WTC11 (cell line): ENCODE measurements around the gene NELL2. TPM values are rescaled to one million over a fixed set of nuclear protein-coding genes. Genes with fewer than 3 reads are reported as not detected.
A peak's percentile ranks its signal among the peaks of the same experiment; 100 is the strongest.

Source experiments
- ATAC-seq: fragments of 200-7000 bp; cut with Tn5 transposase; 2 replicates; pipeline ENCODE4 v1.10.0; 2021; ENCODE audit warnings: mild to moderate bottlenecking, moderate library complexity
- CTCF ChIA-PET: fragments of 300-600 bp; sonication (Branson Sonifier 250); formaldehyde crosslinking; loops from one replicate; lab custom pipeline; 2021; ENCODE audit warnings: antibody characterized with exemption; lab: Charles Lee
- POLR2A ChIA-PET: fragments of 350-600 bp; sonication (Branson Sonifier 250); formaldehyde crosslinking; loops from one replicate; lab custom pipeline; 2021; ENCODE audit warnings: antibody characterized with exemption; lab: Charles Lee
- DNase-seq: peaks from one replicate; pipeline ENCODE4 v3.0.0; 2021; ENCODE audit warnings: low spot score
- H3K27ac Mint-ChIP-seq: 2 replicates; pipeline ENCODE4 v1.8.0; 2021; ENCODE audit warnings: mixed read lengths
- H3K27me3 Mint-ChIP-seq: 2 replicates; pipeline ENCODE4 v1.8.0; 2021; ENCODE audit warnings: low read depth, mild to moderate bottlenecking, moderate library complexity, mixed read lengths
- H3K36me3 Mint-ChIP-seq: 2 replicates; pipeline ENCODE4 v1.8.0; 2021; ENCODE audit warnings: mixed read lengths
- H3K4me1 Mint-ChIP-seq: 2 replicates; pipeline ENCODE4 v1.8.0; 2022; ENCODE audit warnings: mixed read lengths
- H3K4me3 Mint-ChIP-seq: 2 replicates; pipeline ENCODE4 v1.8.0; 2021; ENCODE audit warnings: mild to moderate bottlenecking, moderate library complexity, mixed read lengths
- H3K9me3 Mint-ChIP-seq: 2 replicates; pipeline ENCODE4 v1.8.0; 2021; ENCODE audit warnings: mixed read lengths
- ARID4B ChIP-seq: sonication (generic); formaldehyde crosslinking; IDR thresholded peaks from 2 replicates; pipeline ENCODE4 v1.8.0; 2023; ENCODE audit warnings: missing genetic modification reagents, mild to moderate bottlenecking, borderline replicate concordance
- EMX1 ChIP-seq: fragments of 250-450 bp; sonication (Bioruptor Pico); IDR thresholded peaks from 2 replicates; pipeline ENCODE4 v1.8.0; 2021; ENCODE audit warnings: mild to moderate bottlenecking
- FOXK1 ChIP-seq: sonication (generic); formaldehyde crosslinking; IDR thresholded peaks from 2 replicates; pipeline ENCODE4 v1.8.0; 2022; ENCODE audit warnings: mild to moderate bottlenecking, moderate library complexity, missing genetic modification reagents
- GTF2I ChIP-seq: fragments of 250-450 bp; sonication (Bioruptor Pico); conservative IDR thresholded peaks from 2 replicates; pipeline ENCODE4 v1.4.0; 2021; ENCODE audit warnings: mild to moderate bottlenecking
- PREB ChIP-seq: sonication (generic); formaldehyde crosslinking; IDR thresholded peaks from 2 replicates; pipeline ENCODE4 v1.8.1; 2022; ENCODE audit warnings: mild to moderate bottlenecking, missing genetic modification reagents, moderate library complexity, borderline replicate concordance
- SP1 ChIP-seq: sonication (generic); formaldehyde crosslinking; conservative IDR thresholded peaks from 2 replicates; pipeline ENCODE4 v1.8.1; 2022; ENCODE audit warnings: missing genetic modification reagents
- total RNA-seq: library from RNA; stranded (reverse); gene quantifications from 3 replicates; pipeline ENCODE4 v1.2.3, GENCODE V29; 2021
- TF ChIP-seq, protein P1 (sequence below): sonication (generic); formaldehyde crosslinking; IDR thresholded peaks from 2 replicates; pipeline ENCODE4 v1.8.1; 2023; ENCODE audit warnings: mild to moderate bottlenecking, missing genetic modification reagents, borderline replicate concordance
- TF ChIP-seq, protein P2 (sequence below): fragments of 250-450 bp; sonication (Bioruptor Pico); IDR thresholded peaks from 2 replicates; pipeline ENCODE4 v1.9.0; 2021; ENCODE audit warnings: mild to moderate bottlenecking, borderline replicate concordance
- TF ChIP-seq, protein P3 (sequence below): sonication (generic); formaldehyde crosslinking; IDR thresholded peaks from 2 replicates; pipeline ENCODE4 v1.8.1; 2023; ENCODE audit warnings: mild to moderate bottlenecking, missing genetic modification reagents
- TF ChIP-seq, protein P4 (sequence below): sonication (generic); formaldehyde crosslinking; IDR thresholded peaks from 2 replicates; pipeline ENCODE4 v1.8.0; 2022; ENCODE audit warnings: mild to moderate bottlenecking, missing genetic modification reagents
- TF ChIP-seq, protein P5 (sequence below): sonication (generic); formaldehyde crosslinking; conservative IDR thresholded peaks from 2 replicates; pipeline ENCODE4 v1.8.1; 2022; ENCODE audit warnings: mild to moderate bottlenecking, missing genetic modification reagents

Gene NELL2
- total RNA-seq, 1 experiment from 2014 or later: 37.4 TPM

DNA sequence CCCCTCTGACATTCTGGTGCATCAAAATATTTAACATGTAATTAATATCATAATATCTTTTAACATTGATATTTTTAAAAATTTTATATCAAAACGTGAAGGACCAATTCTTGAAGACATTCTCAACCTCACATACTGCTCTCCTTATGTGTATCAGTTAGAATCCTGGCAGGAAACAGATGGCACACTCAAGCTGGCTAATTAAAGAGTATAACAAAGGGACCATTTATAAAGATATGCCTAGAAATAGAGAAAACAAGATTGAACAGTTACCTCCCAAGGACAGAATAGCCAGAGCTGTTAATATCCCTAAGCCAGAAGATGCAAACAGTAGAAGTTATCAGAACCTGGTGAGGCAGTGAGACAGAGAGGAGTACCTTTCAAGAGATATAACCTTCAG, 368.7 kb downstream of the NELL2 start:
- no peak overlapping the region for H3K27ac Mint-ChIP-seq
- ChIA-PET POLR2A (no interaction called here), CTCF (interaction anchor here (0.8 to 1.2 kb wide), 2 partner anchors 10 kb away, joined by 3 to 5 read pairs; no protein-coding TSS in a partner anchor)
- H3K4me3 Mint-ChIP-seq: no peak overlapping the region
- no peaks in the 10 kb centered on the region for H3K36me3 Mint-ChIP-seq
- H3K27me3 Mint-ChIP-seq: no peaks in the 10 kb centered on the region
- peaks cover under 1% of the 10 kb centered on the region; the same call in 1 of the 2 replicates for H3K9me3 Mint-ChIP-seq
- TF ChIP-seq FOXK1 (CRISPR knock-in tag) (no peak), GTF2I (CRISPR knock-in tag) (no peak)
- DNase-seq (no peak), ATAC-seq (no peak)
- peaks cover 4% of the 10 kb centered on the region; the same call in 1 of the 2 replicates for H3K4me1 Mint-ChIP-seq

DNA sequence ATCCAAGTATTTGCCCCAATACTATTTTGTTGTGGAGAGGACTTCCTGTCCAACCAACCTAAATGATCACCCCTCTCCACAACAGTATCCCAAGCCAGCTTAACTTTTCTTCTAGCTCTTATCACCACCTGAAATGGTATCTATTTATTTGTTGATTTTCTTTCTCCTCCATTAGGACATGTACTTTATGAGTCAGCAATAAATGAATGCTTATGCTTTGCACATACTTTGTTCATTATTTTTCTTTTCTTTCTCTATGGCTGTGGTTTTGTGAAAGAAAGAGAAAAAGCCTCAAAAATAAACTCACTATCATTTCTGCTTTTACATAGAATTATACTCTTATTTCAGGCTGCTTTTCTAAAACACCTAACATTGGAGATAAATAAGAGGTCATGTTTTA, 371.3 kb downstream of the NELL2 start:
- ATAC-seq (no peak), DNase-seq (no peak)
- Mint-ChIP-seq H3K36me3 (peaks cover 12% of the 10 kb centered on the region), H3K27me3 (no peaks in the 10 kb centered on the region), H3K4me3 (no peak overlapping the region), H3K9me3 (peaks cover 18% of the 10 kb centered on the region), H3K4me1 (peaks cover 4% of the 10 kb centered on the region; the same call in 1 of the 2 replicates), H3K27ac (no peak overlapping the region)
- POLR2A ChIA-PET: no interaction called here
- CTCF ChIA-PET: no interaction called here
- TF ChIP-seq, protein P1, sequence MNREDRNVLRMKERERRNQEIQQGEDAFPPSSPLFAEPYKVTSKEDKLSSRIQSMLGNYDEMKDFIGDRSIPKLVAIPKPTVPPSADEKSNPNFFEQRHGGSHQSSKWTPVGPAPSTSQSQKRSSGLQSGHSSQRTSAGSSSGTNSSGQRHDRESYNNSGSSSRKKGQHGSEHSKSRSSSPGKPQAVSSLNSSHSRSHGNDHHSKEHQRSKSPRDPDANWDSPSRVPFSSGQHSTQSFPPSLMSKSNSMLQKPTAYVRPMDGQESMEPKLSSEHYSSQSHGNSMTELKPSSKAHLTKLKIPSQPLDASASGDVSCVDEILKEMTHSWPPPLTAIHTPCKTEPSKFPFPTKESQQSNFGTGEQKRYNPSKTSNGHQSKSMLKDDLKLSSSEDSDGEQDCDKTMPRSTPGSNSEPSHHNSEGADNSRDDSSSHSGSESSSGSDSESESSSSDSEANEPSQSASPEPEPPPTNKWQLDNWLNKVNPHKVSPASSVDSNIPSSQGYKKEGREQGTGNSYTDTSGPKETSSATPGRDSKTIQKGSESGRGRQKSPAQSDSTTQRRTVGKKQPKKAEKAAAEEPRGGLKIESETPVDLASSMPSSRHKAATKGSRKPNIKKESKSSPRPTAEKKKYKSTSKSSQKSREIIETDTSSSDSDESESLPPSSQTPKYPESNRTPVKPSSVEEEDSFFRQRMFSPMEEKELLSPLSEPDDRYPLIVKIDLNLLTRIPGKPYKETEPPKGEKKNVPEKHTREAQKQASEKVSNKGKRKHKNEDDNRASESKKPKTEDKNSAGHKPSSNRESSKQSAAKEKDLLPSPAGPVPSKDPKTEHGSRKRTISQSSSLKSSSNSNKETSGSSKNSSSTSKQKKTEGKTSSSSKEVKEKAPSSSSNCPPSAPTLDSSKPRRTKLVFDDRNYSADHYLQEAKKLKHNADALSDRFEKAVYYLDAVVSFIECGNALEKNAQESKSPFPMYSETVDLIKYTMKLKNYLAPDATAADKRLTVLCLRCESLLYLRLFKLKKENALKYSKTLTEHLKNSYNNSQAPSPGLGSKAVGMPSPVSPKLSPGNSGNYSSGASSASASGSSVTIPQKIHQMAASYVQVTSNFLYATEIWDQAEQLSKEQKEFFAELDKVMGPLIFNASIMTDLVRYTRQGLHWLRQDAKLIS (CRISPR knock-in tag): no peak
- TF ChIP-seq, protein P2, sequence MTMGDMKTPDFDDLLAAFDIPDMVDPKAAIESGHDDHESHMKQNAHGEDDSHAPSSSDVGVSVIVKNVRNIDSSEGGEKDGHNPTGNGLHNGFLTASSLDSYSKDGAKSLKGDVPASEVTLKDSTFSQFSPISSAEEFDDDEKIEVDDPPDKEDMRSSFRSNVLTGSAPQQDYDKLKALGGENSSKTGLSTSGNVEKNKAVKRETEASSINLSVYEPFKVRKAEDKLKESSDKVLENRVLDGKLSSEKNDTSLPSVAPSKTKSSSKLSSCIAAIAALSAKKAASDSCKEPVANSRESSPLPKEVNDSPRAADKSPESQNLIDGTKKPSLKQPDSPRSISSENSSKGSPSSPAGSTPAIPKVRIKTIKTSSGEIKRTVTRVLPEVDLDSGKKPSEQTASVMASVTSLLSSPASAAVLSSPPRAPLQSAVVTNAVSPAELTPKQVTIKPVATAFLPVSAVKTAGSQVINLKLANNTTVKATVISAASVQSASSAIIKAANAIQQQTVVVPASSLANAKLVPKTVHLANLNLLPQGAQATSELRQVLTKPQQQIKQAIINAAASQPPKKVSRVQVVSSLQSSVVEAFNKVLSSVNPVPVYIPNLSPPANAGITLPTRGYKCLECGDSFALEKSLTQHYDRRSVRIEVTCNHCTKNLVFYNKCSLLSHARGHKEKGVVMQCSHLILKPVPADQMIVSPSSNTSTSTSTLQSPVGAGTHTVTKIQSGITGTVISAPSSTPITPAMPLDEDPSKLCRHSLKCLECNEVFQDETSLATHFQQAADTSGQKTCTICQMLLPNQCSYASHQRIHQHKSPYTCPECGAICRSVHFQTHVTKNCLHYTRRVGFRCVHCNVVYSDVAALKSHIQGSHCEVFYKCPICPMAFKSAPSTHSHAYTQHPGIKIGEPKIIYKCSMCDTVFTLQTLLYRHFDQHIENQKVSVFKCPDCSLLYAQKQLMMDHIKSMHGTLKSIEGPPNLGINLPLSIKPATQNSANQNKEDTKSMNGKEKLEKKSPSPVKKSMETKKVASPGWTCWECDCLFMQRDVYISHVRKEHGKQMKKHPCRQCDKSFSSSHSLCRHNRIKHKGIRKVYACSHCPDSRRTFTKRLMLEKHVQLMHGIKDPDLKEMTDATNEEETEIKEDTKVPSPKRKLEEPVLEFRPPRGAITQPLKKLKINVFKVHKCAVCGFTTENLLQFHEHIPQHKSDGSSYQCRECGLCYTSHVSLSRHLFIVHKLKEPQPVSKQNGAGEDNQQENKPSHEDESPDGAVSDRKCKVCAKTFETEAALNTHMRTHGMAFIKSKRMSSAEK (CRISPR knock-in tag): no peak
- TF ChIP-seq, protein P3, sequence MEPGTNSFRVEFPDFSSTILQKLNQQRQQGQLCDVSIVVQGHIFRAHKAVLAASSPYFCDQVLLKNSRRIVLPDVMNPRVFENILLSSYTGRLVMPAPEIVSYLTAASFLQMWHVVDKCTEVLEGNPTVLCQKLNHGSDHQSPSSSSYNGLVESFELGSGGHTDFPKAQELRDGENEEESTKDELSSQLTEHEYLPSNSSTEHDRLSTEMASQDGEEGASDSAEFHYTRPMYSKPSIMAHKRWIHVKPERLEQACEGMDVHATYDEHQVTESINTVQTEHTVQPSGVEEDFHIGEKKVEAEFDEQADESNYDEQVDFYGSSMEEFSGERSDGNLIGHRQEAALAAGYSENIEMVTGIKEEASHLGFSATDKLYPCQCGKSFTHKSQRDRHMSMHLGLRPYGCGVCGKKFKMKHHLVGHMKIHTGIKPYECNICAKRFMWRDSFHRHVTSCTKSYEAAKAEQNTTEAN: no peak

DNA sequence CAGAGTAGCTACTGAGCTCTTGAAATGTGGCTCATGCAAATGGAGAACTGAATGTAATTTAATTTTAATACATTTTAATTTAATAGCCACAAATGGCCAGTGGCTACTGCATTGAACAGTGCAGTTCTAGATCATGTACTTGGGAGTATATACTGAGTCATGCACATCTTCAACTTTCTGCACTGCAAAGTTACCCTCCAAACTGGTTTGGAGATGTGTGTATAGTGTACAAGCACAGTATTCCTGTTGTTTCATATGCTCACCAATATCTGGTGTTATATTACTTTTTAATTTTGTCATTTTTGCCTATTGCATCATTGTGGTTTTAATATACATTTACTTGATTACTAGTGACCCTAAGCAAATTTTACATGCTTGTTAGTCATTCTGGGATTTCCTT, 372.8 kb downstream of the NELL2 start:
- ATAC-seq: no peak
- TF ChIP-seq, protein P4, sequence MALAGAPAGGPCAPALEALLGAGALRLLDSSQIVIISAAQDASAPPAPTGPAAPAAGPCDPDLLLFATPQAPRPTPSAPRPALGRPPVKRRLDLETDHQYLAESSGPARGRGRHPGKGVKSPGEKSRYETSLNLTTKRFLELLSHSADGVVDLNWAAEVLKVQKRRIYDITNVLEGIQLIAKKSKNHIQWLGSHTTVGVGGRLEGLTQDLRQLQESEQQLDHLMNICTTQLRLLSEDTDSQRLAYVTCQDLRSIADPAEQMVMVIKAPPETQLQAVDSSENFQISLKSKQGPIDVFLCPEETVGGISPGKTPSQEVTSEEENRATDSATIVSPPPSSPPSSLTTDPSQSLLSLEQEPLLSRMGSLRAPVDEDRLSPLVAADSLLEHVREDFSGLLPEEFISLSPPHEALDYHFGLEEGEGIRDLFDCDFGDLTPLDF (CRISPR knock-in tag): no peak
- H3K4me1 Mint-ChIP-seq: no peaks in the 10 kb centered on the region
- POLR2A ChIA-PET: no interaction called here
- H3K4me3 Mint-ChIP-seq: no peak overlapping the region
- CTCF ChIA-PET: no interaction called here
- peaks cover 12% of the 10 kb centered on the region for H3K36me3 Mint-ChIP-seq
- peaks cover 18% of the 10 kb centered on the region for H3K9me3 Mint-ChIP-seq
- H3K27me3 Mint-ChIP-seq: no peaks in the 10 kb centered on the region
- no peak overlapping the region for H3K27ac Mint-ChIP-seq
- DNase-seq: no peak

DNA sequence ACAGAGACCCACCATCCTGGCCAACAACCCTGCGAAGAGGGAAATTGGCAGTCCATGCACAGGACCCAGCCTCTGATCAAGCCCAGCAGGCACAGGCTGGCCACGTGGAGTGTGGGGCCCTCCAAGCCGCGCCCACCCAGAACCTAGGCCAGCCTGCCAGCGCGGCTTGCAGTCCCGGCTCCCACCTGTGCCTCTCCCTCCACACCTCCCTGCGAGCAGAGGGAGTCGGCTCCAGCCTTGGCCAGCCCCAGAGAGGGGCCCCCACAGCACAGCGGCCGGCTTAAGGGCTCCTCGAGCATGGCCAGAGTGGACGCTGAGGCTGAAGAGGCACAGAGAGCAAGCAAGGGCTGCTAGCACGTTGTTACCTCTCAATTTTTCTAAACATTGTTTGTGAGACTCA, 373.4 kb downstream of the NELL2 start:
- Mint-ChIP-seq H3K4me3 (no peak overlapping the region), H3K27me3 (no peaks in the 10 kb centered on the region), H3K36me3 (peaks cover 12% of the 10 kb centered on the region)
- TF ChIP-seq SP1 (CRISPR knock-in tag) (no peak), ARID4B (no peak), GTF2I (CRISPR knock-in tag) (no peak), EMX1 (CRISPR knock-in tag) (no peak), PREB (CRISPR knock-in tag) (no peak)
- TF ChIP-seq, protein P5, sequence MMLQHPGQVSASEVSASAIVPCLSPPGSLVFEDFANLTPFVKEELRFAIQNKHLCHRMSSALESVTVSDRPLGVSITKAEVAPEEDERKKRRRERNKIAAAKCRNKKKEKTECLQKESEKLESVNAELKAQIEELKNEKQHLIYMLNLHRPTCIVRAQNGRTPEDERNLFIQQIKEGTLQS (CRISPR knock-in tag): no peak

More for the DNA sequence above, 373.4 kb downstream of the NELL2 start:
- no peaks in the 10 kb centered on the region for H3K4me1 Mint-ChIP-seq
- POLR2A ChIA-PET: no interaction called here
- peaks cover 18% of the 10 kb centered on the region for H3K9me3 Mint-ChIP-seq
- ATAC-seq: peak; percentile 47; the same call in 1 of the 2 replicates
- CTCF ChIA-PET: no interaction called here
- no peak for DNase-seq
- no peak overlapping the region for H3K27ac Mint-ChIP-seq
